ENCODE results near the gene ARHGEF17.
"Not testable (repeated sequence)": the region's sequence is repeated elsewhere in the genome, so short reads cannot be mapped to it uniquely, and the experiment has no call there.

Gene ARHGEF17

GRCh38 chr11:73271936-73272679 lies 36.0 kb upstream of the ARHGEF17 start, which contains the start of gene P2RY6:
Gene P2RY6, plus strand, starts transcription at chr11:73272338. Its CDS starts 24,181 bp downstream, at chr11:73296519.
- DNase-seq (ENCODE audit: low spot score), result no peak

GRCh38 chr11:73272680-73273038 lies 35.4 kb upstream of the ARHGEF17 start:
- no peak for DNase-seq (ENCODE audit: low spot score)

DNA sequence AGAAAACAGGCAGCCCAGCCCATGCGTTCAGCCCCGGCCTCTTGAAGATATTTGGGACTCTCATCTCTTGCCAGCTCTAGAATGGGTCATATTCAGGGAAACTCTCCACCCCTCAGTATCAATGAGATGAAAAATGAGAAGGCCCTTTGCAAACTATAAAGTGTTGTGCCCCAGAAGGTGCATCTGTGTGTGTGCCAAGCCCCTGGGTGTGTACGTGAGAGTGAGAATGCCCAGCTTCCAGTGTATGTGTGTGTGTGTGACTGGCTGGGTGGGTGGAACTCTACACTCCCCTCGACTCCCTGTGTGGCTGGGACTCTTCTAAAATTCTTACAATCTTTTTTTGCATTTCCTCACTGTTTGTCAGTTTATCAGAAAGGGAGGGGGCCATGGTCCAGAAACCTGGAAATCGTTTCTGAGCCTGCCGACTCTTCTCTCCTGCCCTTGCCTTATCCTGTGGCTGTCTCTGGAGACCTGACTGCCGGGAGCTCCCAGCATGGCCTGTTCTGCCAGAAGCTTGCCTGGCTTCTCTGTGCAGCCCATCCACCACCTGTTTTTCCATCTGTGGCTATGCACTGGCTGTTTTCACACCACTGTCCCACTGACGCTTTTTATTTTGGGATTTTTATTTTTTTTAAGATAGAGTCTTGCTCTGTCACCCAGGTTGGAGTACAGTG lies 34.7 kb upstream of the ARHGEF17 start:
- DNase-seq (ENCODE audit: low spot score), result no peak

DNA sequence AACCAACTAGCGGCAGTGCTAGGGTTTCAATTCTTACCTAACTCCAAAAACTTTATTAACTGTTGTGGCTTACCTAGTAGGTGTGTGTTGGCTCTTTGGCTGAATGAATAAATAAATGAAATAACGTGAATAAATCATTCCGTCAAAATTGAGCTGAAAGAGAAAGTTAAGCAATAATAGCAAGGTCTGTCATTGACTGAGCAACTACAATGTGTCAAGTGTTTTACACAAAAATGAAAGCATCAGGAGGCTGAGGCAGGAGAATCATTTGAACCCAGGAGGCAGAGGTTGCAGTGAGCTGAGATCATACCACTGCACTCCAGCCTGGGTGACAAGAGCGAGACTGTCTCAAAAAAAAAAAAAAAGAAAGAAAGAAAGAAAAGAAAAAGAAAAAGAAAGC lies 33.9 kb upstream of the ARHGEF17 start:
- DNase-seq (ENCODE audit: low spot score), result not testable (repeated sequence)

DNA sequence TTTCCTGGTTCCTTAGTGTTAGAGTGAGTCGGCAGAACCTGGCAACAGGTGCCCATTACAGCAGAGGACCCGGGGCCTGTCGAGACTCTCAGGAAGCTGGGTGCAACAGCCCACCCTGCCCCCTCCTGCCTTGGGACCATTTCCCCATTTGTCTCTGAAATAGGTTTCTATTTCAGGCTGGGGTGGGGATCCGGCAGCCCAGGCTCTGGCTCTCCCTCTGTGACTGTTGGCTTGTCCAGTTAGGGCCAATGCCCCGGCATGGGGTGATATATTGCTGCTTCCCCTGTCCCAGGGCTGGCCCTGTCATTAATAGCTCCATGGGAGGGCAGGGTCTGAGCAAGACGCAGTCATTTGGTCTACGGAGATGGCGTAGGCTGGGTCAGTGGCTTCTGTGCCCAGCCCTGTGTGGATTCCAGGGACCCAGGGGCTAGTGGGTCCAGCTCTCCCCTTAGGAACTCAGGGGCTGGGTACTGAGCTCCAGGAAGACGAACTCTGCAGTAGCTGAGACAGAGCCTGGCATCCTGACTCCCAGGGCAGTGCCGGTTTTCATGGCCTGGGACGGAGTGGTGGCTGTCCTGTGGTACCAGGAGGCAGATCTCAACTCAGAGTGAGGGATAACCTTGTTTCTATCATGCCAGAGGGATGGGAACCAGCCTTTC lies 33.2 kb upstream of the ARHGEF17 start:
- no peak for DNase-seq (ENCODE audit: low spot score)

GRCh38 chr11:73275381-73275750 lies 32.7 kb upstream of the ARHGEF17 start:
- DNase-seq (ENCODE audit: low spot score), result no peak

GRCh38 chr11:73277467-73277866 lies 30.6 kb upstream of the ARHGEF17 start:
- DNase-seq (ENCODE audit: low spot score), result no peak

DNA sequence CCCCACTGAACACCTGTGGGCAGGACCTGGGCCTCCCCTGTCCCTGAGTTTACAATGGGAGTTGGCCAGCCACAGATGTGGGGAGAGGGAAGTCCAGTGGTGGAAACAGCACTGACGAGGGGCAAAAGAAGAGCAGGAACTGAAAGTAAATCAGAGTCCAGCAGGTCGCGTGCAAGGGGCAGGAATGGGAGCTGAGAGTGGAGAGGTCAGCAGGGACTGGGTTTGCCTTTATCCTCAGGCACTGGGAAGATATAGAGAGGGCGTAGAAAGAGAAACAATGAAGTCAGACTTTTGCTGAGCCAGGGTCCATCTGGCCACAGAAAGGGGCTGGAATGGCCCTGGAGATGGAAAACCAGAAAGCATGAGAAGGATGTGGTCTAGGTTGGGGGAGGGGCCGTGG lies 27.4 kb upstream of the ARHGEF17 start:
- no peak for DNase-seq (ENCODE audit: low spot score)

DNA sequence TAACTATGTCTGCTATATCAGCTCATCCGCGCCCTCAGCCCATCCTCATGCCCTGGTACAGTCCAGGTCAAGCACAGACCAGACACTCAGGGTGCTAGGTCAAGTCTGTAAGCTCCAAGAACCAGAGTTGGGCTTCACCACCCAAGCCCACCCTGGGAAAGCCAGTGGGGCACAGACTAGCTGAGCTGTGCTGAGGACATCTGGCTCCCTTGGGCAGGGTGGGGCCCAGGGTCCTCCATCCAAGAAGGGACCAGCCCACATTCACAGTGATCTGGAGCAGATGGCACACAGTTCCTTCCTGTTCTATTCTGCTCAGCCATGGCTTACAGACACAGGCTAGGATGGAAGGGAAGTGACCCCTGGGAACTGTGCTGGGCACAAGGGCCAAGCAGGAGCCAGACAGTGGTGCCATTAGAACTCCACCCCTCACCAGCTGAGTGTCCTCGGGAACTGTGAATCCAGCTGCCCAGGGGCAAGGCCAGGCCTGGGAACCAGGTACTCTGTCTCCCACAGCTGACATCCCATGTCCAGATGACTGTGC lies 26.8 kb upstream of the ARHGEF17 start:
- DNase-seq (ENCODE audit: low spot score), result no peak

DNA sequence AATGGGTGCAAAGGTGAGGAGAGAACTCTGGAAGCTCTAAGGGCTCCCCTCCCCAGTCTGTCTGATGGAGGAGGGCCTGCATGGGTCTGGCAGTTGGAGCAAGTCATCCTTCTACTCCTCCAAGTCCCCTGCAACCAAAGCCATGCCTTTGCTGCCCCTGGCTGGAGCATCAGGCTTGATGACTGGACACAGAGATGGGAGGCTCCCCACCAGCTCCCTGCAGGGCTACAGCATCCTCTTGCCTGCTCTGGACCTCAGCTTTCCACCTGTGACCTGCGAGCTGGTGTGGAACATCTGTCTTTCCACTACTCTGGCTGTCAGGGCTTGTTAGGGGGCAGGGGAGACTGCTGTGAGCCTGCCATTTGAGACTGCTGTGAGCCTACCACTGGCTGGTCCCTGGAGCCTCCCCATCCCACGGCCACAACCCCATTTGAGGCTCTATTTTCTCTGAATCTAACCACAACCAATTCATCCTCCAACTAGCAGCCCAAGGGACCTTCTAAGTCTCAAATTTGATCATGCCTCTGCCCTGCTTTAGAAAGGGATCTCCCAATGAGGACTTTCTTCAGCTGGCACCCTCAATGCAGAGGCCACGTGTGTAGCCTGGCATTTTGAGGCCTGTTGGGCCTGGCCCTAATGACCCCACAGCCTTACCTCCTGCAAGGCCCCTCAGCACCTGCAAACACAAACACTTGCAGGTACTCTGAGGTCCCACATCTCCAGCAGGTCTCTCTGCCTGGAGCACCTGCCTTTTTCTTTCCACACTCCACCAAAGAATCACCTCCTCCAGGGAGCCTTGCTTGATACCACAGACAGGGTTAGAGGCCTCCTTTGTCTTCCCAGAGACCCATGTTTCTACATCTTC lies 26.0 kb upstream of the ARHGEF17 start:
- DNase-seq (ENCODE audit: low spot score), result no peak

- DNase-seq (ENCODE audit: low spot score), result no peak
Measured at GRCh38 chr11:73283276-73284000, 24.6 kb upstream of the ARHGEF17 start.

DNA sequence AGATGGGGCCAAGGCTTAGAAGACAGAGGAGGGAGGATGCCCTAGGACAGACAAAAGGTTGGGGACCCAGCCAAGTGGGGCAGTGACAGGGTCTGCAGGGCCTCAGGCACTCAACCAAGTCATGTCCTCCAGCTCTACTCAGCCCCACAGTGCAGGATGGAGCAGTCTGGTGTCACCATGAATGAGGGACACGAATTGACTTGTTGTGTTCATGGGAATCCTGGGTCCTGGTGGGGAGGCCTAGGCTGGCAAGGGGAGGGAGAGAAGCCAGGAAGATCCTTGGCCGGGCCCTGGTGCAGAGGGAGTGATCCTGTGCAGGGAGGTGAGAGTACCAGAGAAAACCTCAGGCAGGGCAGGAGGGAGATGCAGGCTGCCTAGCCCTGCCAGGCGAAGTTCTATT lies 24.0 kb upstream of the ARHGEF17 start:
- no peak for DNase-seq (ENCODE audit: low spot score)

DNA sequence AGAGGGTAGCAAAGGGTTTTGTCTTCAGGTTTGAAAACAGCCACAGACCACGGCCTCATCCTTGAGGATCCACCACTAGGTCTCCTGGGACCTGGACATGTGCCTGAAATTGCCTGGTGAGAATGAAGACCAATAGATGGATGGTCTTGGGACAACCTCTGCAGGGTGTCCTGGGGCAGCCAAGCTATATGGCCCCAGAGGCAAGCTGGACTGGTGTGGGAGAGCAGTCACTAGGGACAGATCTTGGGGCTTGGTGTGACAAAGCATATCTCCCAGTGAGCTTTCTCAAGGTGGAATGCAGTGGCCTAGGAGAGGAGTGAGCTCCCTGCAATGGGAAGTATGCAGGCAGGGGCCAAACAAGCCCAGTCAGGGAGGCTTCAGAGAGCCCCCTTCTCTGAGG lies 22.4 kb upstream of the ARHGEF17 start:
- no peak for DNase-seq (ENCODE audit: low spot score)

GRCh38 chr11:73286240-73286810 lies 21.8 kb upstream of the ARHGEF17 start:
- DNase-seq (ENCODE audit: low spot score), result no peak

GRCh38 chr11:73287400-73288101 lies 20.5 kb upstream of the ARHGEF17 start:
- DNase-seq (ENCODE audit: low spot score), result no peak

GRCh38 chr11:73288192-73288872 lies 19.7 kb upstream of the ARHGEF17 start:
- no peak for DNase-seq (ENCODE audit: low spot score)

GRCh38 chr11:73288873-73289707 lies 19.0 kb upstream of the ARHGEF17 start:
- DNase-seq (ENCODE audit: low spot score), result peak; percentile 54

DNA sequence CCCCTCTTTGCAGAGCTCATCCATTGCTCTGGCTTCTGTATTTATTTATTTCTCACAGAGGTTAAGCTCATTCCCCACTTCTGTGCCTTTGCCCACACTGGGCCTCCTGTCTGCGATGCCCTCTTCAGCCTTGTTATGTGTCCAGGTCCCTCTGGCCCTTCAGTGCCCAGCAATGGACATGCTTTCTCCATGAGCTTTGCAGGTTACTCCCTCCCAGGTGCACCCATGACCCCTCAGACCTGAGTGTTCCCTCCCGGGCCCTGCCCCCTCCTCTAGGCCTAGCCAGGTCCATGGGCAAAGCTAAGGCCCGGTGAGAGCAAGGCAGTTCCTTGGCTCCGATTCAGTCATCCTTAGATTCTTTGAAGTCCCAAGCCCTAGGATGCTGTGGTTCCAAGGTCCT lies 17.5 kb upstream of the ARHGEF17 start:
- DNase-seq (ENCODE audit: low spot score), result no peak

DNA sequence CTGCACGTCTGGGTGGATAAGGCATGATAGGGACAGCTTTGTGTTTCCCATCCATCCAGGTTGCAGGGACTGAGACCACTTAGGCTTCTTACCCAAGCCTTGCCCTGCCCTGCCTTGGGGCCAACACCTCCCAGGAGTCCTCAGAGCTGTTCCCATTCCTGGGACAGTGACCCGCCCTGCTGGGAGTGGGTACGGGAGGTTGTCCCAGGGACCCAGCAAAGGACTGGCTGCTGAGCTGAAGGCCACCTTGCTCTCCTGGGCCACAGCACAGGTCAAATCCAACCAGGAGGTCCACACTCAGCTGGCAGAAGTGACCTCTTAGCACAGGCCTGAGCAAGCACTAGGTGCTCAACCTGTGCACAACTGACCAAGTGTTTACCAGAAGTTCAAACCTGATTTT lies 16.9 kb upstream of the ARHGEF17 start:
- no peak for DNase-seq (ENCODE audit: low spot score)

All from activated CD4-positive, alpha-beta T cell treated with anti-CD3 and anti-CD28 coated beads, Interleukin-2, Interleukin-4, amounts not matched to agents 100 ng/mL and 50 ng/mL, durations not matched to agents 16 hours and 8 hours (primary cell).